Measurements from ENCODE around the gene DMRTB1.

GRCh38 chr1:53510215-53510614 lies 51.0 kb downstream of the DMRTB1 start:
- TF ChIP-seq CTCF (IDR thresholded peaks at IDR 0.05) (no peak), POLR2A (IDR thresholded peaks at IDR 0.05) (no peak)

Data from Peyer's patch (tissue), 4 donors.